Measurements from ENCODE around the gene RAB3GAP1.
"Not testable (repeated sequence)": the region's sequence is repeated elsewhere in the genome, so short reads cannot be mapped to it uniquely, and the experiment has no call there.

- not testable (repeated sequence) for TF ChIP-seq MAX (IDR thresholded peaks at IDR 0.05; ENCODE audit: low read depth); FOXM1 (IDR thresholded peaks at IDR 0.05; ENCODE audit: low read depth); CTCF (IDR thresholded peaks at IDR 0.05); FOSL2 (IDR thresholded peaks at IDR 0.05; ENCODE audit: borderline replicate concordance, low read depth); SMC3 (IDR thresholded peaks at IDR 0.05; ENCODE audit: low read depth, low read length); EZH2phosphoT487 (IDR thresholded peaks at IDR 0.05; ENCODE audit: borderline replicate concordance, low read depth); TCF12 (IDR thresholded peaks at IDR 0.05); MXI1 (IDR thresholded peaks at IDR 0.05; ENCODE audit: low read depth, low read length); TAF1 (IDR thresholded peaks at IDR 0.05; ENCODE audit: borderline replicate concordance, low read depth, low read length)
- TF ChIP-seq, protein P1, sequence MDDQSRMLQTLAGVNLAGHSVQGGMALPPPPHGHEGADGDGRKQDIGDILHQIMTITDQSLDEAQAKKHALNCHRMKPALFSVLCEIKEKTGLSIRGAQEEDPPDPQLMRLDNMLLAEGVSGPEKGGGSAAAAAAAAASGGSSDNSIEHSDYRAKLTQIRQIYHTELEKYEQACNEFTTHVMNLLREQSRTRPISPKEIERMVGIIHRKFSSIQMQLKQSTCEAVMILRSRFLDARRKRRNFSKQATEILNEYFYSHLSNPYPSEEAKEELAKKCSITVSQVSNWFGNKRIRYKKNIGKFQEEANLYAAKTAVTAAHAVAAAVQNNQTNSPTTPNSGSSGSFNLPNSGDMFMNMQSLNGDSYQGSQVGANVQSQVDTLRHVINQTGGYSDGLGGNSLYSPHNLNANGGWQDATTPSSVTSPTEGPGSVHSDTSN (IDR thresholded peaks at IDR 0.05): not testable (repeated sequence)
- TF ChIP-seq, protein P2, sequence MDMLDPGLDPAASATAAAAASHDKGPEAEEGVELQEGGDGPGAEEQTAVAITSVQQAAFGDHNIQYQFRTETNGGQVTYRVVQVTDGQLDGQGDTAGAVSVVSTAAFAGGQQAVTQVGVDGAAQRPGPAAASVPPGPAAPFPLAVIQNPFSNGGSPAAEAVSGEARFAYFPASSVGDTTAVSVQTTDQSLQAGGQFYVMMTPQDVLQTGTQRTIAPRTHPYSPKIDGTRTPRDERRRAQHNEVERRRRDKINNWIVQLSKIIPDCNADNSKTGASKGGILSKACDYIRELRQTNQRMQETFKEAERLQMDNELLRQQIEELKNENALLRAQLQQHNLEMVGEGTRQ (IDR thresholded peaks at IDR 0.05; ENCODE audit: borderline replicate concordance, low read depth, low read length): not testable (repeated sequence)
- TF ChIP-seq, protein P3, sequence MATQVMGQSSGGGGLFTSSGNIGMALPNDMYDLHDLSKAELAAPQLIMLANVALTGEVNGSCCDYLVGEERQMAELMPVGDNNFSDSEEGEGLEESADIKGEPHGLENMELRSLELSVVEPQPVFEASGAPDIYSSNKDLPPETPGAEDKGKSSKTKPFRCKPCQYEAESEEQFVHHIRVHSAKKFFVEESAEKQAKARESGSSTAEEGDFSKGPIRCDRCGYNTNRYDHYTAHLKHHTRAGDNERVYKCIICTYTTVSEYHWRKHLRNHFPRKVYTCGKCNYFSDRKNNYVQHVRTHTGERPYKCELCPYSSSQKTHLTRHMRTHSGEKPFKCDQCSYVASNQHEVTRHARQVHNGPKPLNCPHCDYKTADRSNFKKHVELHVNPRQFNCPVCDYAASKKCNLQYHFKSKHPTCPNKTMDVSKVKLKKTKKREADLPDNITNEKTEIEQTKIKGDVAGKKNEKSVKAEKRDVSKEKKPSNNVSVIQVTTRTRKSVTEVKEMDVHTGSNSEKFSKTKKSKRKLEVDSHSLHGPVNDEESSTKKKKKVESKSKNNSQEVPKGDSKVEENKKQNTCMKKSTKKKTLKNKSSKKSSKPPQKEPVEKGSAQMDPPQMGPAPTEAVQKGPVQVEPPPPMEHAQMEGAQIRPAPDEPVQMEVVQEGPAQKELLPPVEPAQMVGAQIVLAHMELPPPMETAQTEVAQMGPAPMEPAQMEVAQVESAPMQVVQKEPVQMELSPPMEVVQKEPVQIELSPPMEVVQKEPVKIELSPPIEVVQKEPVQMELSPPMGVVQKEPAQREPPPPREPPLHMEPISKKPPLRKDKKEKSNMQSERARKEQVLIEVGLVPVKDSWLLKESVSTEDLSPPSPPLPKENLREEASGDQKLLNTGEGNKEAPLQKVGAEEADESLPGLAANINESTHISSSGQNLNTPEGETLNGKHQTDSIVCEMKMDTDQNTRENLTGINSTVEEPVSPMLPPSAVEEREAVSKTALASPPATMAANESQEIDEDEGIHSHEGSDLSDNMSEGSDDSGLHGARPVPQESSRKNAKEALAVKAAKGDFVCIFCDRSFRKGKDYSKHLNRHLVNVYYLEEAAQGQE (IDR thresholded peaks at IDR 0.05; ENCODE audit: low read depth, low read length): not testable (repeated sequence)
Measured at GRCh38 chr2:135089597-135089996, 37.5 kb downstream of the RAB3GAP1 start.

Measured in SK-N-SH (cell line).